GM19397 (cell line): ENCODE measurements around the gene PDGFC.

Experiments used
- ATAC-seq: cut with Tn5 transposase; IDR thresholded peaks from one replicate; pipeline ENCODE4 v1.9.1; 2021; ENCODE audit warnings: mild to moderate bottlenecking, moderate library complexity; ENCODE audit not compliant: unreplicated experiment

The PDGFC gene

GRCh38 chr4:156837625-156838345 is 133.8 kb downstream of the PDGFC start:
- no peak for ATAC-seq

GRCh38 chr4:156832886-156833285 is 138.7 kb downstream of the PDGFC start:
- ATAC-seq = no peak

DNA sequence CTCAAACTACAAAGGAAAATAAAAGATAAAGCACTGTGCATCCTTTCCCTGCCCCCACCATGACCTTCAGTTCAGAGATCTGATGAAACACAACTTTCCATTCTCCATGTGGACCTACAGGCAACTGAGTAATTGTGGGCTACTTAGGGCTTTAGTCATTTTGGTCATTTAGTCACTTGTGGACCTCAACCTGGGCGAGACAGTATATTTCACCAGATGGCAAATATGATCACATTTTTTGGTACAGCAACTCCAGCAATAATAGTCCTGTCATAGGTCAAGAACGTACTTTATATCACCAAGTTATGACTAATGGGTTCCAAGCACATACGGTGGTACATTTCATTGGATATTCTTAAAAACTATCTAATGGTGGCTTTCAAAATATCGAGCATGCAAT is 141.2 kb downstream of the PDGFC start:
- ATAC-seq = no peak

DNA sequence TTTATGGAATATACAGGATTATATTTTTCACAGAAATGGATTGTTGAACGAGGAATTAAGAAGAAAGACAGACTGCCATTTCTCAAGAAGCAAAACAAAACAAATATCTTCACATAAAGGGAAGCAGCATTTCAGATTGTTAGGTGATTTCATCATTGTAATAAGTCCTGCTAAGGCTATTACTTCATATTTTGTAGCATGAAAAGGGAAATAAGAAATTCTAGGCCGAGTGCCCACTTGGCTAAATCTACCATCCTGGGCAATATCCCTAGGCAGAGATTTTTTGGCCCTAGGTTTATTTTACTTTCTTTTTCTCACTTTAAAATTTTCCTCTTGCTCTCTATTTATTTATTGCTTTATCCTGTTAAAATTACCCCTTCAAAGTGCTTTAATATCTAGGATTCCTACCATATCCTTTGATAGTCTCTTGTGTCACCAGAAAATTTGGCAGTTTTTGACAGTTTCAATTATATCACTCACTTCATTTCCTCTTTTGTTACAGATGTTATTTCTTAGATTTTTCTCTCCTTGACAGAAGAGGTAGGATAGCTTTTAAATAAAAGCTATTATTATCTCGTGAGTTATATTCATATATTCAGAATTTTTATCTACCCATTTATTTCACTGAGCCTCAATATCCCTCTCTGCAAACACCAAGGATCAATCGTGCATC is 142.3 kb downstream of the PDGFC start:
- ATAC-seq = no peak

DNA sequence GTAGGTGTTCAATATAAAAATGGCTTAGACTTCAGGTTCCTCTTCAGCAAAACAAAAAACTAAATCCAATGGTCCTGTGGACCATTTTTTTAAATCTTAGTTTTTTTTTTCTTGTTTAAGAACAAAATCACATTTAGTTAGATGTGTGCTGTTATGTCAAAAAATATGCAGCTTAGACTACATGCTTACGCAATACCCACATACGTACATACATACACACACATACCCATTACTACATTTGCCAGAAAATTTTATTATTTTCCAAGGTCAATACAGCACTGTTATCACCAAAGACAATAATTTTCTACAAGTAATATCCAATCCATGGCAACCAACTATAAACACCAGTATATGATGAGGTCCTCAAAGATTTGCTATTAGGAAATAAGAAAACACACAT is 144.1 kb downstream of the PDGFC start:
- ATAC-seq = no peak

DNA sequence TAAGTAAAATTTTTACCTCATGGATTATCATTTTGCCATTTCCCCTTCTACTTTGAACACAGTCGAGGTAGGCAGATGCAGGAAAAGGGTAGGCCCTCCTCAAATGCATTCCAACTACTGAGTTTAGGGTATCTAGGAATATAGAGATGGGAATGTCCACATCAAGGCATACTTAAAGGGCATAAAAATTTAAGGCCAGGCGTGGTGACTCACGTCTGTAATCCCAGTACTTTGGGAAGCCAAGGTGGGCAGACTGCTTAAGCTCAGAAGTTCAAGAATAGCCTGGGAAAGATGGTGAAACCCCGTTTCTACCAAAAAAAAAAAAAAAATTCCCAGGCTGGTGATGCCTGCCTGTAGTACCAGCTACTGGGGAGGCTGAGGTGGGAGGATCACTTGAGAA is 146.5 kb downstream of the PDGFC start:
- ATAC-seq = no peak

DNA sequence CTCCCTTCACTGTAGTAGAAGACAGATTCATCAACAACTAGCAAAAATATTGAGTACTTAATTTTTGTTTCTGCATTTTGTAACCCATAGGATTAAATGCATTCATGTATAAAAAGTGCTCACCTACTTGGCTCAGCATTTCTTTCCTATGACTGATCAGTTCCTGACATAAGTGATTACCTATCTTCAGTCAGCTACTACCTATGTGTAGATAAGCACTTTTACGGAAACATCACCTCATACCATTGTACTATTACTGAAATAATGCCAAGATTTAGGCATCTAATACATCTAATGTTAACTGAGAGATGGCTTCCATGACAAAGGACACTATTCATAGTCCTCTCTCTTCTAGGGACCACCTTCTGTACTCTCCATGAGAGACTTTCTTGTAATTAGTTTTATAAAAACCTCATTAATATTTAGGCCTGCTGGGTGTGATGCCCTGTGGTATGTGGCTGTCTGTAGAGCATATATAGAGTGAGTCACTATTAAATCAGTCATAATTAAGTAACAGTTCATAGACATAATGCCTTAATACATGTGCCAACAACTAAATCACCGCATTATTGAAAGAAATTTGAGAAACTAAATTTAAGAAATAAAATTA is 147.0 kb downstream of the PDGFC start:
- ATAC-seq = no peak

DNA sequence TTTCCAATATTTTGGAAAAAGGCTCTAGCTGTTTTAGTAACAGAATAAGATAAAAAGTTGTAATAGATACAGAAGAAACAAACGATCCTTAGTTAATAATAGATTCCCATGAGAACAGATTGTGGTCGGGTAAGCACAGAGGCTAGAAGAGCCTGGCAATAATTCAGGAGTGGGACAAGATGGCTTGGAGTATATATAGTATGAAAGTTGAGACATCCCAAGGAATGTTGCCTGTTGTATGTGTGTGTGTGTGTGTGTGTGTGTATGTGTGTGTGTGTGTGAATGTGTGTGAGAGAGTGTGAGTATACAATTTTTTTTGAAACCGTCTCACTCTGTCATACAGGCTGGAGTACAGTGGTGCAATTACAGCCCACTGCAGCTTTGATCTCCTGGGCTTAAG is 150.7 kb downstream of the PDGFC start:
- no peak for ATAC-seq

- no peak for ATAC-seq
Observed at GRCh38 chr4:156816360-156816755, 155.2 kb downstream of the PDGFC start.

- no peak for ATAC-seq
Observed at GRCh38 chr4:156815717-156816359, 155.8 kb downstream of the PDGFC start.

GRCh38 chr4:156811963-156812362 is 159.6 kb downstream of the PDGFC start:
- ATAC-seq = no peak

GRCh38 chr4:156811286-156811685 is 160.3 kb downstream of the PDGFC start:
- ATAC-seq = no peak

- ATAC-seq = no peak
Observed at GRCh38 chr4:156805696-156806095, 165.9 kb downstream of the PDGFC start.

DNA sequence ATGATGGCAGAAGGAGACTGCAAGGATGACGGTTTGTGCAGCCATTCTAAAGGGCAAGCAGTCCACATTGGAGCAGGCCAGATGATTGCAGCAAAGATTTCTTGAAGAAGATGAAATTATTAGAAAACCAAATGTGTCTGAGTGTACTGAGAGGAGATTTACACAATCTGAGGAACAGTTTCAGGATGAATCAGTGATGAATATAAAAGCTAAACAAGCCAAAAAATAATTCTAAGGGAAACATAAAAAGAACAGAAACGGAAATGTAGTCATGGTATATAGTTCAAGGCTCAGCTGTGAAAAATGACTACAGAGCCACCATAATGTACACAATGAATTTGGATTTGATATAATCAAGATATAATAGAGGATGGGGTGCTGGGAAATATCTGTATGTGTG is 168.5 kb downstream of the PDGFC start:
- ATAC-seq = no peak

DNA sequence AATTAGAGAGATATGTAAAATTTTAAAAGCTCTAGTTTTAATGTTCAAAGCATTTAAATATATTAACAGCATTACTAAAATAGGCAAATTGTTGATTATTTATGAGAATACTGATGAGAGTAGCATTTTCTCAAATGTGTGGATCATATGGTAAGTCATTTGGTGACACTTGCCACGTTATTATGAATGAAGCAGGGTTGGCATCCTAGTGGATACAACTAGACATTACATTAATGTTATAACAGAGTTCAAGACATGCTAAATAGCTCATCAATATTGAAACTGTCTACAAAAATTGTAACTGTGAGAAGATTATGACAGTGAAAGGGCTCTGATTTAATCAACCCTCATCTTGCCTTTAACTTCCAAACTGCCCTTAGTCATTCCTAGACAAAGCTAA is 171.1 kb downstream of the PDGFC start:
- no peak for ATAC-seq

DNA sequence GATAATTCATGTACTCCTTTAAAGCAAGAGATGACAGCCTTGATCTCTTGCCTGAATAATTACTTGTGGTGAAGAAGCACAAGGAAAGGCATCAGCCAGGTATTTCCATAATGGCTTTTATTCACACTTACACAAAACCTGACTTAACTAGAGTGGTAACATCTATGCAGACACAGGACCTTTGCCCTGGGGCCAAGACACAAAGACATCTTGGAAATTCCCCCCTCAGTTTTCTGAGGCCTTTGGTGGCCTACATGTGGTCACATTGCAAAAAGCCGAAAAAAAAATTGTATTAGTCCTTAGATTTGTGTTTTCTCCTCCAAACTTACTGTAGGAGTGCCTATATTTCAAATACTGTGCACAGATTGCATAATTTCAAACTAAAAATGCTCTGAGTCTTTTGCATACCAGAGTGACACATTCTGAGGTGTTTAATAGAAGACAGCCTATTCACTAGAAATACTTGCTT is 172.4 kb downstream of the PDGFC start:
- no peak for ATAC-seq

GRCh38 chr4:156798438-156798837 is 173.2 kb downstream of the PDGFC start:
- no peak for ATAC-seq

- no peak for ATAC-seq
Observed at GRCh38 chr4:156797206-156797605, 174.4 kb downstream of the PDGFC start.

- no peak for ATAC-seq
Observed at GRCh38 chr4:156795727-156796126, 175.9 kb downstream of the PDGFC start.

DNA sequence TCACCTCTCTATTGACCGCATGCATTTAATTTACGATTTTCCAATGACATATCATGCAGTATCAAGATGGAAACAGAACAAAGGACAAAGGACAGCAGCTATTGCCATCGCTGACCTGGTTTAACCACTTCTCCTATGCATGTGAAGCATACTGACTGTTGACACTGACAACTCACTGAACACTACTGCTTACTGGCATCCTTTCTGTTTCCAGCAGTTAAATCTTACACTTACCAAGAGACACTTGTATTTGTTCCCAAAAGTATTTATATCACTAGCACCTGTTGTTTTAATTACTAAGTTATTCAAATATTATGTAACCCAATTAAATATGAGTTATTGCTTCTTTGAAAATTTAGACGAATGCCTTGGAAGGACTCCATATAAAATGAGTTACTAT is 176.7 kb downstream of the PDGFC start:
- no peak for ATAC-seq

- ATAC-seq = no peak
Observed at GRCh38 chr4:156792462-156793085, 179.0 kb downstream of the PDGFC start.
